HCT116 (cell line): Measurements from ENCODE around the gene XYLT1. TPM values are rescaled to one million over a fixed set of nuclear protein-coding genes. Genes with fewer than 3 reads are reported as not detected.

Experiments used
- ATAC-seq: fragments of 200-7000 bp; cut with Tn5 transposase; 2 replicates; pipeline ENCODE4 v1.9.1; 2020; ENCODE audit warnings: mild to moderate bottlenecking, moderate library complexity
- BruUV-seq: library from RNA; stranded (reverse); fragments of 400-500 nt; replicated peaks from 2 replicates; lab custom pipeline; 2021; lab: Mats Ljungman, UMichigan
- CTCF ChIA-PET: fragments of 300-600 bp; sonication (Branson Sonifier 250); formaldehyde crosslinking; loops from one replicate; lab custom pipeline; 2021; ENCODE audit warnings: antibody characterized with exemption; lab: Charles Lee
- POLR2A ChIA-PET: fragments of 300-600, 350-600 bp; sonication (Branson Sonifier 250); formaldehyde crosslinking; loops from one replicate; lab custom pipeline; 2021; ENCODE audit warnings: antibody characterized with exemption; lab: Charles Lee
- RAD21 ChIA-PET, 2 experiments: fragments of 300-600 bp; sonication (Branson Sonifier 250); formaldehyde crosslinking; loops; one replicate each; lab custom pipeline; 2023; ENCODE audit warnings: low total read pairs in 2 of 2; ENCODE audit not compliant: uncharacterized antibody in 2 of 2, unreplicated experiment in 2 of 2, low non-redundant PET in 1 of 2; lab: Charles Lee
- DNase-seq: peaks from one replicate; pipeline ENCODE4 v3.0.0-alpha.2; 2010; ENCODE audit warnings: low read depth, low spot score
- H2AFZ ChIP-seq: fragments of 200-600 bp; shearing (Covaris generic), sonication (generic); 2 replicates; pipeline ENCODE4 v1.6.1; 2017; ENCODE audit warnings: low read depth, mixed run types, mixed read lengths, antibody characterized with exemption, low read length; ENCODE audit not compliant: poor library complexity, severe bottlenecking
- H3K27ac ChIP-seq: 2 replicates; pipeline ENCODE4 v1.5.1; 2012; ENCODE audit warnings: low read depth, low read length
- H3K27me3 ChIP-seq: fragments of 200-600 bp; sonication (generic); 2 replicates; pipeline ENCODE4 v1.6.1; 2016; ENCODE audit warnings: mixed run types, low read length, mixed read lengths; ENCODE audit not compliant: insufficient read depth
- H3K36me3 ChIP-seq, 2 experiments: fragments of 200-500 bp in 1 of 2; fragments of 200-600 bp in 1 of 2; sonication (Bioruptor generic) in 1 of 2; sonication (generic) in 1 of 2; 2 replicates each; pipeline versions ENCODE4 v1.5.1 to v1.6.1; 2014 to 2016; ENCODE audit warnings: low read length in 2 of 2, inconsistent platforms in 1 of 2, mixed read lengths in 1 of 2, mixed run types in 1 of 2; ENCODE audit not compliant: insufficient read depth in 2 of 2, control insufficient read depth in 1 of 2
- H3K4me1 ChIP-seq, 2 experiments: fragments of 200-600 bp in 1 of 2; sonication (generic) in 1 of 2; 2 replicates each; pipeline versions ENCODE4 v1.5.1 to v1.6.1; 2012 to 2017; ENCODE audit warnings: low read length in 2 of 2, inconsistent platforms in 1 of 2, mild to moderate bottlenecking in 1 of 2, mixed read lengths in 1 of 2, mixed run types in 1 of 2, moderate library complexity in 1 of 2; ENCODE audit not compliant: insufficient read depth in 2 of 2, control insufficient read depth in 1 of 2
- H3K4me2 ChIP-seq: fragments of 200-600 bp; sonication (generic); 2 replicates; pipeline ENCODE4 v1.6.1; 2017; ENCODE audit warnings: mixed run types, low read length, mixed read lengths
- H3K4me3 ChIP-seq, 2 experiments: fragments of 200-600 bp in 1 of 2; sonication (generic) in 1 of 2; replicated peaks in 1 of 2; 2 replicates each; pipeline ENCODE4 v1.5.1; 2011 to 2016; ENCODE audit warnings: low read length in 2 of 2, control low read depth in 1 of 2, low read depth in 1 of 2, mild to moderate bottlenecking in 1 of 2, mixed read lengths in 1 of 2, mixed run types in 1 of 2
- H3K79me2 ChIP-seq: fragments of 200-600 bp; sonication (generic); 2 replicates; pipeline ENCODE4 v1.6.1; 2017; ENCODE audit warnings: mild to moderate bottlenecking, mixed run types, low read length, moderate library complexity, mixed read lengths; ENCODE audit not compliant: insufficient read depth
- H3K9ac ChIP-seq: fragments of 200-600 bp; sonication (generic); 2 replicates; pipeline ENCODE4 v1.6.1; 2016; ENCODE audit warnings: low read length, mixed read lengths
- H3K9me2 ChIP-seq: fragments of 200-600 bp; sonication (generic), shearing (Covaris generic); 2 replicates; pipeline ENCODE4 v1.6.1; 2017; ENCODE audit warnings: mixed run types, mild to moderate bottlenecking, moderate library complexity; ENCODE audit not compliant: insufficient read depth
- H3K9me3 ChIP-seq, 2 experiments: fragments of 200-500 bp in 1 of 2; fragments of 200-600 bp in 1 of 2; sonication (Bioruptor generic) in 1 of 2; sonication (generic) in 1 of 2; 2 replicates each; pipeline ENCODE4 v1.6.1; 2014 to 2017; ENCODE audit warnings: low read length in 2 of 2, mixed read lengths in 2 of 2, inconsistent platforms in 1 of 2, low read depth in 1 of 2, mild to moderate bottlenecking in 1 of 2, mixed run types in 1 of 2, moderate library complexity in 1 of 2; ENCODE audit not compliant: control insufficient read depth in 1 of 2, insufficient read depth in 1 of 2
- H4K20me1 ChIP-seq: fragments of 200-600 bp; sonication (generic), shearing (Covaris generic); 2 replicates; pipeline ENCODE4 v1.6.1; 2017; ENCODE audit warnings: mixed run types, mild to moderate bottlenecking, moderate library complexity; ENCODE audit not compliant: insufficient read depth
- ATF3 ChIP-seq: IDR thresholded peaks from 2 replicates; pipeline ENCODE4 v1.6.1; 2012
- CBX3 ChIP-seq: IDR thresholded peaks from 2 replicates; pipeline ENCODE4 v1.6.1; 2012; ENCODE audit warnings: low read depth
- CEBPB ChIP-seq: IDR thresholded peaks from 2 replicates; pipeline ENCODE4 v1.6.1; 2012; ENCODE audit warnings: low read depth
- EGR1 ChIP-seq: IDR thresholded peaks from 2 replicates; pipeline ENCODE4 v1.6.1; 2012; ENCODE audit warnings: low read depth
- ELF1 ChIP-seq: IDR thresholded peaks from 2 replicates; pipeline ENCODE4 v1.6.1; 2012; ENCODE audit warnings: low read depth, borderline replicate concordance
- EZH2 ChIP-seq: fragments of 200-600 bp; sonication (generic); IDR thresholded peaks from 2 replicates; pipeline ENCODE4 v1.6.1; 2017; ENCODE audit warnings: antibody characterized with exemption, mixed run types
- FOSL1 ChIP-seq: IDR thresholded peaks from 2 replicates; pipeline ENCODE4 v1.6.1; 2012; ENCODE audit warnings: low read depth
- JUND ChIP-seq: IDR thresholded peaks from 2 replicates; pipeline ENCODE4 v1.6.1; 2012
- POLR2A ChIP-seq: IDR thresholded peaks from 2 replicates; pipeline ENCODE4 v1.7.0; 2011; ENCODE audit warnings: borderline replicate concordance; ENCODE audit not compliant: insufficient read depth, insufficient read length; ENCODE audit errors: extremely low read depth
- POLR2AphosphoS5 ChIP-seq: IDR thresholded peaks from 2 replicates; pipeline ENCODE4 v1.6.1; 2011; ENCODE audit warnings: mild to moderate bottlenecking, low read depth, low read length, moderate library complexity
- RAD21 ChIP-seq: IDR thresholded peaks from 2 replicates; pipeline ENCODE4 v1.6.1; 2012; ENCODE audit warnings: low read depth, mild to moderate bottlenecking
- REST ChIP-seq: IDR thresholded peaks from 2 replicates; pipeline ENCODE4 v1.6.1; 2012; ENCODE audit warnings: low read depth
- SIN3A ChIP-seq: IDR thresholded peaks from 2 replicates; pipeline ENCODE4 v1.6.1; 2012; ENCODE audit warnings: low read depth
- ZBTB33 ChIP-seq: IDR thresholded peaks from 2 replicates; pipeline ENCODE4 v1.6.1; 2011; ENCODE audit warnings: mild to moderate bottlenecking, low read length, moderate library complexity; ENCODE audit not compliant: insufficient replicate concordance; ENCODE audit errors: extremely low read depth
- ZFX ChIP-seq: fragments of 450-650 bp; IDR thresholded peaks from 2 replicates; pipeline ENCODE4 v1.6.1; 2017
- ZNF274 ChIP-seq: fragments of 200-500 bp; sonication (Bioruptor generic); IDR thresholded peaks from 2 replicates; pipeline ENCODE4 v1.6.1; 2014; ENCODE audit warnings: mild to moderate bottlenecking, low read depth, low read length, inconsistent platforms
- intact Hi-C: fragments of 100-400 bp; cut with micrococcal nuclease; formaldehyde crosslinking; loops from 2 replicates; pipeline ENCODE4 v1.10.0; 2022
- total RNA-seq: library from RNA; stranded (reverse); gene quantifications from one replicate; pipeline ENCODE4 v1.2.1, GENCODE V29; 2021; ENCODE audit not compliant: unreplicated experiment
- TF ChIP-seq, protein P1 (sequence below): IDR thresholded peaks from 2 replicates; pipeline ENCODE4 v1.6.1; 2012

XYLT1 gene
- total RNA-seq, 1 experiment from 2014 or later = 4.5 TPM

DNA sequence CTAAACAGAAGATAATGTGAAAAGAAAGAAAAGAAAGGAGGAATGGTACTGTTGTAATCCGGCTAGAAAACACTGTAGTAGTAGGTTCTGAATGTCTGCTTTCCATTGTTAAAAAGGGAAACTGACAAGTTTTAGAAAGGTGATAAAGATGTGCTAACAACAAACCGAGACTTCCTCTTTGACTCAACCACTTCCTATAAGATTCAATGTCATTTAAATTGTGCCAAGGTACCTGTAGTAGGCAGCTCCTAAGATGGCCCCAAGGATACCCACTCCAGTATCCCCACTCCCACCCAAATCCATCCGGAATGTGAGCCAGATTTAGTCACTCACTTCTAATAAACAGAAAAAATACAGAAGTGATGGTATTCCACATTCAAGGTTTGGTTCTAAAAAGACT is 31.2 kb downstream of the XYLT1 start:
- no TSS peak for BruUV-seq
- intact Hi-C loops = no loop called here
- H2AFZ ChIP-seq = no peak overlapping the region
- H3K9ac ChIP-seq = no peak overlapping the region
- H3K9me2 ChIP-seq = no peaks in the 10 kb centered on the region
- no peaks in the 10 kb centered on the region for H3K9me3 ChIP-seq
- TF ChIP-seq JUND (no peak), POLR2A (no peak), FOSL1 (no peak), ATF3 (no peak), SIN3A (no peak)
- TF ChIP-seq, protein P1, sequence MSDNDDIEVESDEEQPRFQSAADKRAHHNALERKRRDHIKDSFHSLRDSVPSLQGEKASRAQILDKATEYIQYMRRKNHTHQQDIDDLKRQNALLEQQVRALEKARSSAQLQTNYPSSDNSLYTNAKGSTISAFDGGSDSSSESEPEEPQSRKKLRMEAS = no peak
- no peaks in the 10 kb centered on the region for H3K4me1 ChIP-seq
- RAD21 ChIA-PET = no interaction called here
- no peaks in the 10 kb centered on the region for H4K20me1 ChIP-seq
- POLR2A ChIA-PET = no interaction called here
- no peak overlapping the region for H3K27ac ChIP-seq
- CTCF ChIA-PET = no interaction called here
- DNase-seq = no peak
- no peaks in the 10 kb centered on the region for H3K36me3 ChIP-seq
- ATAC-seq = no peak
- H3K4me3 ChIP-seq = no peak overlapping the region
- no peak overlapping the region for H3K4me2 ChIP-seq
- H3K27me3 ChIP-seq = no peaks in the 10 kb centered on the region
- no peaks in the 10 kb centered on the region for H3K79me2 ChIP-seq

- no peak overlapping the region for H3K4me2 ChIP-seq
- no peaks in the 10 kb centered on the region for H3K9me2 ChIP-seq
- RAD21 ChIA-PET = no interaction called here
- CTCF ChIA-PET = no interaction called here
- no peaks in the 10 kb centered on the region for H4K20me1 ChIP-seq
- no peaks in the 10 kb centered on the region for H3K79me2 ChIP-seq
- H3K4me1 ChIP-seq = no peaks in the 10 kb centered on the region
- no TSS peak for BruUV-seq
- H2AFZ ChIP-seq = no peak overlapping the region
- no peaks in the 10 kb centered on the region for H3K9me3 ChIP-seq
- no peaks in the 10 kb centered on the region for H3K36me3 ChIP-seq
- intact Hi-C loops = no loop called here
- H3K9ac ChIP-seq = no peak overlapping the region
- H3K27me3 ChIP-seq = no peaks in the 10 kb centered on the region
- DNase-seq (no peak), ATAC-seq (no peak)
- H3K4me3 ChIP-seq = no peak overlapping the region
- H3K27ac ChIP-seq = no peak overlapping the region
- POLR2A ChIA-PET = no interaction called here
- TF ChIP-seq POLR2AphosphoS5 = no peak
- no peak for TF ChIP-seq ZBTB33
- TF ChIP-seq RAD21 = no peak
- TF ChIP-seq FOSL1 = no peak
- TF ChIP-seq REST = no peak
- TF ChIP-seq CEBPB = no peak
- TF ChIP-seq ATF3 = no peak
- no peak for TF ChIP-seq EGR1
- no peak for TF ChIP-seq ZNF274
- no peak for TF ChIP-seq POLR2A
- no peak for TF ChIP-seq ELF1
- no peak for TF ChIP-seq JUND
- no peak for TF ChIP-seq EZH2
- TF ChIP-seq CBX3 = no peak
- no peak for TF ChIP-seq ZFX
Observed at GRCh38 chr16:17437981-17438380, 32.8 kb downstream of the XYLT1 start.
